ENCODE results near the gene DLK1. TPM values are rescaled to one million over a fixed set of nuclear protein-coding genes. Genes with fewer than 3 reads are reported as not detected.

The DLK1 gene
- polyA plus RNA-seq, 4 donors = 6.5 to 32.2 (median 15.7) TPM

GRCh38 chr14:100692859-100693558 lies 33.7 kb upstream of the DLK1 start:
- DNase-seq (ENCODE audit: low read depth in 4 of 4, low spot score in 3 of 4) = no peak

- DNase-seq (ENCODE audit: low read depth in 4 of 4, low spot score in 3 of 4) = no peak
These were observed 32.7 kb upstream of the DLK1 start for GRCh38 chr14:100693877-100694578.

GRCh38 chr14:100694579-100695422 lies 31.9 kb upstream of the DLK1 start:
- no peak for DNase-seq (ENCODE audit: low read depth in 4 of 4, low spot score in 3 of 4)

DNA sequence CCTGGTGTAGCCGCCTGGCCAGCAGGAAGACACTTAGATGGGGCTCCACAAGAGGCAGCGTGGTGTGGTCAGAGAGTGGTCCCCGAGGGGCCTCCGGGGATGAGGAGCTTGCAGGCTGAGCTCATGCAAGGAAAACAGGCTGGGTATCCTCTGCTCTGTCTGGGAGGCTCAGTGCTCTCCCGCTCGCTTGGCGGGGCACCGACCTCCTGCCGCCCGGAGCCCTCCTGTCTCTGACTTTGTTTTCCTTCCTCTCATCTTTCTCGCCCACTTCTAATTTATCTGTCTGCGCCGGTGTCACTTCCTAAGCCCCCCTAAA lies 31.3 kb upstream of the DLK1 start:
- DNase-seq (ENCODE audit: low read depth in 4 of 4, low spot score in 3 of 4) = no peak

GRCh38 chr14:100696008-100696407 lies 30.7 kb upstream of the DLK1 start:
- DNase-seq (ENCODE audit: low read depth in 4 of 4, low spot score in 3 of 4) = no peak

- no peak for DNase-seq (ENCODE audit: low read depth in 4 of 4, low spot score in 3 of 4)
These were observed 30.1 kb upstream of the DLK1 start for GRCh38 chr14:100696590-100696989.

DNA sequence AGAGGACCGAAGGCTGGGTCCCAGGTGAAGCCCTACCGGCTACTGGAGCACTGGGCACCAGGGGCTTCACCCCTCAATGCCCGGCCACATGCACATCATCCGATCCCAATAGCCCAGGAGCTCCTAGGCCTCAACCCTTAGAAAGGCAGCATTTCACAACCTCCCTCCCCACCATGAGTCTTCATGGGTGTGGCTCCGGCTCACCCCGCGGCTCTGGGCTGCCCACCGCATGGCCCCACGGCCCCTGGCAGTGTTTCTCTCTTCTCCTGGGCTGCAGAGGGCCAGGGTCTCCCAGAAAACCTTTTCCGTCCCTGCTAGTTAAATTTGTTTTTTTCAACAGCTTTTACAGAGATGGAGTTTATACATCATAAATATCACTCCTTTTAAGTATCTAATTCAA lies 28.6 kb upstream of the DLK1 start:
- no peak for DNase-seq (ENCODE audit: low read depth in 4 of 4, low spot score in 3 of 4)

GRCh38 chr14:100698666-100699448 lies 27.8 kb upstream of the DLK1 start:
- DNase-seq (ENCODE audit: low read depth in 4 of 4, low spot score in 3 of 4) = no peak

DNA sequence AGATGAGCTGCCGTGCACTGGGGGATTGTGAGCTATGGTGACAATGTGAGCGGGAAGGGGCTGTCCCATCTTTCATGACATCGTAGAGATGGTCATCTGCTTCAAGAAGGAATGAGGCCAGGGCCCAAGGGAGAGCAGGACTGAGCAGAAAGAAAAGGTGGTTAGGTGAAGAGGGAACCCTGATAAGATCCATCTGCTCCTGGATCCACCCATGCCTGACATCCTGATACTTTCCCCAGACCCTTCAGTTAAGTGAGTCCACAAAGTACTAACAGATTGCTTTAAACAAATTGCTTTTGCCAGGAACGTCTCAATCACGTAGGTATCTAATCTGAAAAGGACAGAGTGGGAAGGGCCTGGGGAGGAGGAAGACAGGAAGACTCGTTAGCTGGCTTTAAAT lies 25.4 kb upstream of the DLK1 start:
- DNase-seq (ENCODE audit: low read depth in 4 of 4, low spot score in 3 of 4) = no peak

- no peak for DNase-seq (ENCODE audit: low read depth in 4 of 4, low spot score in 3 of 4)
These were observed 24.1 kb upstream of the DLK1 start for GRCh38 chr14:100702590-100702989.

GRCh38 chr14:100703386-100704220 lies 23.1 kb upstream of the DLK1 start:
- DNase-seq (ENCODE audit: low read depth in 4 of 4, low spot score in 3 of 4) = no peak

DNA sequence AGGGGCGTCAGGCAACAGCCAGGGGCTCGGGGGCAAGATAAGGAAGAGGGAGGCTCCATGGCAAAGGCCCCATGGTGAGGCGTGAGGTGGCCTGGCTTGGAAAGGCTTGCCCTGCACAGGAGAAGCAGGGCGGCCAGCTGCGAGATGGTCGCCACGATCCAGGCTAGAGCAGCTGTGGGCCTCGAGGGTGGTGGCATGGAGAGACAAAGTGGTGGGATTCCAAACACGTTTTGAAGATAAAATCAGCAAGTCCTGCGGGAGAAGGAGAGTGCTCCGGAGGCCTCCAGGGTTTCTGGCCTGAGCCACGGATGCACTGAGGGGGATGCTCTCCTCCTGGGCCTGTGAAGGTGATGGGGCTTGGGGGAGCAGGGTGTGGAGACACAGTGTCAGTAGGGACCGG lies 20.5 kb upstream of the DLK1 start:
- no peak for DNase-seq (ENCODE audit: low read depth in 4 of 4, low spot score in 3 of 4)

- no peak for DNase-seq (ENCODE audit: low read depth in 4 of 4, low spot score in 3 of 4)
These were observed 19.8 kb upstream of the DLK1 start for GRCh38 chr14:100706860-100707259.

DNA sequence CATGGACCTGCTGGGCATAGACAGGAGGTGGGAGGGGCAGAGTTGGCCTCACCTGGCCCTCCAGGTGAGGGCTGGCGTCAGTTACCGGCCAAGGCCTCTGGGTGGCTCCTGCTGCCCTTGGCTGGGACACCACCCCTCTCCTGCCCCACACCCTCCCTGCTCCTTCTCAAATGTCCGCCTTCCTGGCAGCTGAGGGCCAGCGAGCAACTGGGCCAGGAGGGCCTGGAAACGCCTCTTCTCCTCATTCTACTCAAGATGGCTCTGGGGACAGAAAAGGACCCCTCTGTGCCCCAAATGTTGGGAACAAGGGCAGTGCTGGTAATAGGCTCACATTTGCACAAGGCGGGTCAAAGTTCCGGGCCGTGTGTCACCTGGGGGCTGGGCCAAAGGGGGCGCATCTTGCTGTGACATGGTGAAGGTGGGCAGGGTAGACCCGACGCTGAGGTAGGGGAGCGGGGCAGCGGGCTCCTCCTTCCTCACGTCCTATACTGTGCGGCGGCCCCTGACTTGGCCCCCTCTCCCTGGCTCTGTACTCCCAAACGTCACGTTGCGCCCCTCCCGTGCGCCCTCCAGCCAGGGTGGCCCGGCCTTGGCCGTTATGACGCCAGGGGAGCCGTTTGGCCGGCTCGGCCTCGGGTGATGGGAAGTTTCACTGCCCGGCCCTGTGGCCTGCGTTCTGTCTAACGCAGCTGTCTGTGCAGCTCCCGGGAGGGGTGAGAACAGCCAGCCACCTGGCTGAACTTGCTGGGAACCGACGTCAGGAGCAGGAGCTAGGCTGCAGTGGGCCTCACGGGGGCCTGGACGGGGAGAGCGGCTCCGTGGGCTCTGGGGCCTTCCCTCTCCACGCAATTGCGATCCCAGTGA lies 18.0 kb upstream of the DLK1 start:
- DNase-seq (ENCODE audit: low read depth in 4 of 4, low spot score in 3 of 4) = no peak

DNA sequence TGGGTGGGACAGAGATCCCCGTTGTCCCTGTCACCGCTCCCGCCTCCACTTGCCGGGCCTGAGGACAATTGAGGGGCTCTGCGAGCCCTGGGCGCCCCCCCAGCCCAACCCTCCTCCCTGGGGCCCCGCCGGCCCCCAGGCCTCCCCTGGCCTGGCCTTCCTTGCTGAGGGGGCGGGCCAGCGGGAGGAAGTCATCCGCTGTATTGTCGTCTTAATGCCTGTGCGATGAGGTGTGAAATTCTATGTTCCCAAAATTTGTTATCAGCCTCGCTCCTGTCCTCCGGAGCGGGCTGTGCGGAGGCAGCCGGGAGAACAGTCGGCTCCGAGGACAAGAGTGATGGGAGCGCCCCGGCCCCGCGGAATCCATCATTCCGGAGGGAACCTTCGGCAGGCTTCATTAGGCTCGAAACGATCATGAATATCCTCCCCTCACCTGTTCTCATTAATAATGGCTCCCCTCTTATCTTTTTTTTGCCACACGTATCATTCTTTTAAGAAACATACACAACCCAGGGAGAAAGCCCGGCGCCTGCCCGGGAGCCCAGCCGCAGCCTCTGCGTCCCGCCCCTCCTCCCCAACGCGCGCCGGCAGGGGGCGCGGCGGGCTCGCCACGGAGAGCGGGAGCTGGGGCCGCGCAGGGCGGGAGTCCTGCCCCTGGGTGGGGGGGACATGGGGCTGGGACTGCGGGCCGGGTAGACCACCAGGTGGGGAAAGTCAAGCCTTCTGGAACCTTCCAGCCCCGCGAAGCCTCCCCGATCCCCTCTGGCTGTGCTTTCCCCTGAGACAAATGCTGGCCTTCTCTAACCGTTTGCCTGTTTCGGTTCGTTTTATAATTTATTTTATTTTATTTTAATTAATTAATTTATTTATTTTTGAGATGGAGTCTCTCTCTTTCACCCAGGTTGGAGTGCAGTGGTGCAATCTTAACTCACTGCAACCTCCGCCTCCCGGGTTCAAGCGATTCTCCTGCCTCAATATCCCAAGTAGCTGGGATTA lies 17.1 kb upstream of the DLK1 start:
- no peak for DNase-seq (ENCODE audit: low read depth in 4 of 4, low spot score in 3 of 4)

DNA sequence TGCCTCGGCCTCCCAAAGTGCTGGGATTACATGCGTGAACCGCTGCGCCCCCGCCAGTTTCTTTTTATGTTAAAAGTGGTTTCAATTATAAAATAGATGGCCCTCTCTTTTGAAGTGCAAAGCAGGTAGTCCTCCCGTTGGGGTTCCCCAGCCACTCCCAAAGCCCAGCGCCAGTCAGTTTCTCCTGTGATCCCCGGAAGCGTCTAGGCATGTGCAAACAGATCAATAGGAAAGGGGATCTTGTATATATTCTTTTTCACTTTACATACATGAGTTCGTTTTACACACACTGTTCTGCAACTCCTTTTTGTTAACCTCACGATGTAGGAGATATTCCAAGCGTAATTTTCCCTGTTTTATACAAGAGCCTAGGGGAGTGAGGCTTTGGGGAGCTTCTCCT lies 16.3 kb upstream of the DLK1 start:
- no peak for DNase-seq (ENCODE audit: low read depth in 4 of 4, low spot score in 3 of 4)

GRCh38 chr14:100710826-100711462 lies 15.7 kb upstream of the DLK1 start:
- DNase-seq (ENCODE audit: low read depth in 4 of 4, low spot score in 3 of 4) = no peak

All from left renal pelvis (tissue), 4 donors.